ENCODE results near the gene C9orf152. TPM values are rescaled to one million over a fixed set of nuclear protein-coding genes. Genes with fewer than 3 reads are reported as not detected.

C9orf152 gene
- total RNA-seq, 4 donors from 2014 or later, result not detected

GRCh38 chr9:110188991-110189390 lies 19.0 kb downstream of the C9orf152 start:
- DNase-seq (ENCODE audit: low spot score), result no peak

GRCh38 chr9:110188101-110188500 lies 19.9 kb downstream of the C9orf152 start:
- ATAC-seq (ENCODE audit: low FRiP score), result no peak
- DNase-seq (ENCODE audit: low spot score), result no peak

More at GRCh38 chr9:110188991-110189390, 19.0 kb downstream of the C9orf152 start:
- ATAC-seq (ENCODE audit: low FRiP score), result no peak
- no peak for TF ChIP-seq CTCF (IDR thresholded peaks at IDR 0.05)

GRCh38 chr9:110187126-110187525 lies 20.8 kb downstream of the C9orf152 start:
- TF ChIP-seq CTCF (IDR thresholded peaks at IDR 0.05), result no peak
- no peak for ATAC-seq (ENCODE audit: low FRiP score)
- DNase-seq (ENCODE audit: low spot score), result no peak

More at GRCh38 chr9:110188101-110188500, 19.9 kb downstream of the C9orf152 start:
- no peak for TF ChIP-seq CTCF (IDR thresholded peaks at IDR 0.05)

- no peak for DNase-seq (ENCODE audit: low spot score)
- no peak for TF ChIP-seq CTCF (IDR thresholded peaks at IDR 0.05)
- ATAC-seq (ENCODE audit: low FRiP score), result no peak
Measured at GRCh38 chr9:110186254-110186653, 21.7 kb downstream of the C9orf152 start.

- TF ChIP-seq CTCF (IDR thresholded peaks at IDR 0.05), result no peak
- DNase-seq (ENCODE audit: low spot score) (no peak), ATAC-seq (ENCODE audit: low FRiP score) (no peak)
Measured at GRCh38 chr9:110185806-110186205, 22.2 kb downstream of the C9orf152 start.

GRCh38 chr9:110183208-110184145 lies 24.5 kb downstream of the C9orf152 start:
- no peak for DNase-seq (ENCODE audit: low spot score)
- ATAC-seq (ENCODE audit: low FRiP score), result peak; percentile 65
- peak in 1 of 3 donors; percentile 48 for TF ChIP-seq CTCF (IDR thresholded peaks at IDR 0.05)

Measured in omental fat pad (tissue), 4 donors.